HuH-7 (cell line): ENCODE measurements around the gene R3HDM2.
"Not testable (repeated sequence)": the region's sequence is repeated elsewhere in the genome, so short reads cannot be mapped to it uniquely, and the experiment has no call there.

Experiments
- DNase-seq: peaks from one replicate; pipeline ENCODE4 v3.0.0; 2011; ENCODE audit warnings: low spot score

R3HDM2 gene

DNA sequence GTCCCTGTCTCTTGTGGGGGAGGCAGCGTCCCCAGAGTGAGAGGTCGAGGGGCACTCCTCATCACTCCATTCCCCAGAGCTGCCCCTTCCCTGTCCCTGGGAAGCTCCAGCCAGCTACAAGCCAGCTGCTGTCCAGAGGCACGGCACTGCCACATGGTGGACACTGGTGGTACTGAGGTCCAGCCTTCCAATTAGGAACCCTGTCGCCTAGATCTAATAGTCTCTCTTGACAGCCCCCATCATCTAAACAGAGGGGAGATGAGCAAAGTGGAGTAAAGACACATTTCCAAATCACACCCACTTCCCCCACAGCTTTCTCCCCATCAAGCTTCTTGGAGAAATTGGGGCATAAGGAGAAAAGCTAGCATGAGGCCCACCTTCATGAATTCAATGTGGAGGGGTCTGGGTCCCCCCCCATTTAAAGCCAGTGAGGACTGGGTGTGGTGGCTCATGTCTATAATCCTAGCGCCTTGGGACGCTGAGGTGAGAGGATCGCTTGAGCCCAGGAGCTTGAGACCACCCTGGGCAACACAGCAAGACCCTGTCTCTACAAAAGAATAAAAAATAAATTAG is 22.2 kb upstream of the R3HDM2 start:
- DNase-seq = peak; percentile 62

DNA sequence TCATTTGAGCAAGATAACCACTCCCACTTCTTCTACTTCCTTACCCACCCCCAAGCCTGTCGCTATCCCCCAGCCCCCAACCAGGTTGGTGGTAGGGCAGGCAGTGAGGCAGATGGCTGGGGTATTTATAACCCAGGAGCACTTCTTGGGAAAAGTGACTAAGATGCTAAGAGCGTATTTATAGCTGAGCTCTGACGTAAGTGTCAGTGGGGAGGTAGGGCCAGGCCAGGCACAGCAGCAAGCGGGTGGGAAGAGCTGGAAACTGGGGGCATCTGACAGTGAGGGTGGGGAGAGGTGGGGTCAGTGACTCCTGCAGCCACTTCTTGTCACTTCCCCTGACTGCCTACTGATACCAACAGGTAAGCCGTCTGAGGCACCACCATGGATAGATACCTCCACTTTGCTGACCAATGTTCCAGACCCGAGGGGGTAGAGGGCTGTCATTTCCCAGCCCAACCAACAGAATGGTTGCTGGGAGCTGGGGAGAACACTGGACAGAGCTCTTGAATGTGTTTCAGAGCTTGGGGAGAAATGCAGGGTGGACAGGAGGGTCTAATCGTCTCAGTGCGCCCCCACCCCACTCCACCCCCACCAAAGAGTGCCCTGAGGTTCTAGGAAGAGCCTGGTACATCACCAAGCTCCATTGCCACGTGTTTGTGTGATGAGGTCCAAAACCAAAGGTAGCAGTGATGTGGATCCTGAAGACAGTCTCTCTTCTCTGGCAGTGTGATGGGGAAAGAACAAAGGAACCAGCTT is 21.5 kb upstream of the R3HDM2 start:
- no peak for DNase-seq

DNA sequence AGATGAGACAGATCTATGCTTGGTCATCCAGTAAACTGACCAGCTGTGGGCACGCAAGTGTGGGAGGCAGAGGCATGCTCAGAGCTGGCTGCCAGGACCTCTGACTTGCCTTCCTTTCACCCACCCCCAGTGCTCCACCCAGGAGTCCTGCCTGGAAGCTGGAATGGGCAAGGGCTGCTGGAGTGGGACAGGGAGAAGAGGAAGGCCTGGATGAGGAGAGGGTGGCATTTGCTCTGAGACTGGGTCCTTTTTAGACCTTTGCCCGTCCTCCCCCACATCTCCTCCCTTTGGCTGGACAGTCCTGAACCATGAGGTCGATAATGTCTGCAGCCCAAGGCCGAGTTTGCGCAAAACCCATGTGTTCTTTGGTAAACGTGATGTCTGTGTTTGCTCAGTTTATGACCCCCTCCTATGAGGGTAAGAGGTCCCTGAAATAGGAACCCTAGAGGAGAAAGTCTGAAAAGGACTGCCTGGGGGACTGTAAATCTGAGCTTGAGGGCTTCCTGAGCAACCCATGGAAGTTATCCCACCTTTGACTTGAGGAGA is 20.5 kb upstream of the R3HDM2 start:
- peak; percentile 68 for DNase-seq

DNA sequence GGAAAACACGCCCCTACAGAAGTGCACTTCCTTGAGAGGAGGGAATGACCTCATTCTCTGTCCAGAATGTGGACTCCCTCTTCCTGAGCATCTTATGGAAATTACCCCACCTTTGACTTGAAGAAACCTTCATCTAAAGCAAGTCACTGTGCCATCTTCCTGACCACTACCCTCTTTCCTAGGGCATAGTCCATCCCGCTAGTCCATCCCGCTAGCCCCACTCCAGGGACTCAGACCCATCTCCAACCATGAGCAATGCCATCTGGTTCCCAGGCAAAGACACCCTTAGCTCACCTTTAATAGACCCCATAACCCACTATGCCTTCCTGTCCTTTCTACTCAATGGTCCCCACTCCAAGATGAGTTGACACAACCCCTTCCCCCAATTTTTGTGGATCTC is 19.2 kb upstream of the R3HDM2 start:
- DNase-seq = no peak

DNA sequence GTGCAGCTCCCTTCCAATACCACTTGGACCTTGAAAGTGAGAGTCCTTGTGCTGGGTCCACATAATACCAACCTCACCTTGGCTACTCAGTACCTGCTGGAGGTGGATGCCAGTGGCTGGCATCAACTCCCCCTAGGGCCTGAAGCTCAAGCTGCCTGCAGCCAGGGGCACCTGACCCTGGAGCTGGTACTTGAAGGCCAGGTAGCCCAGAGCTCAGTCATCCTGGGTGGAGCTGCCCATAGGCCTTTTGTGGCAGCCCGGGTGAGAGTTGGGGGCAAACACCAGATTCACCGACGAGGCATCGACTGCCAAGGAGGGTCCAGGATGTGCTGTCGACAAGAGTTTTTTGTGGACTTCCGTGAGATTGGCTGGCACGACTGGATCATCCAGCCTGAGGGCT is 18.5 kb upstream of the R3HDM2 start:
- no peak for DNase-seq

DNA sequence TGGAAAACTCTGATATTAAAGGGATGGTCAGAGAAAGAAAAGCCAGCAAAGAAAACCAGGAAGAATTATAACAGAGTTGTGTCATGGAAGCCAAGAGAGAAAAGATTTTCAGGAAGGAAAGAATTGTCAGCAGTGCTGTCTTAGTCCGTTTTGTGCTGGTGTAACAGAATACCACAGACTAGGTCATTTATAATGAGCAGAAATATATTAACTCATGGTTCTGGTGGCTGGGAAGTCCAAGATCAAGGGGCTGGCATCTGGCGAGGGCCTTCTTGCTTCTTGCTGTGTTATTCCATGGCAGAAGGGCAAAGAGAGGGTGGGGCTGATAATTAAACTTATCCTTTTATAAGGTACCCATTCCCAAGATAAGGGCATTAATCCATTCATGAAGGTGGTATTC is 17.8 kb upstream of the R3HDM2 start:
- DNase-seq = no peak

DNA sequence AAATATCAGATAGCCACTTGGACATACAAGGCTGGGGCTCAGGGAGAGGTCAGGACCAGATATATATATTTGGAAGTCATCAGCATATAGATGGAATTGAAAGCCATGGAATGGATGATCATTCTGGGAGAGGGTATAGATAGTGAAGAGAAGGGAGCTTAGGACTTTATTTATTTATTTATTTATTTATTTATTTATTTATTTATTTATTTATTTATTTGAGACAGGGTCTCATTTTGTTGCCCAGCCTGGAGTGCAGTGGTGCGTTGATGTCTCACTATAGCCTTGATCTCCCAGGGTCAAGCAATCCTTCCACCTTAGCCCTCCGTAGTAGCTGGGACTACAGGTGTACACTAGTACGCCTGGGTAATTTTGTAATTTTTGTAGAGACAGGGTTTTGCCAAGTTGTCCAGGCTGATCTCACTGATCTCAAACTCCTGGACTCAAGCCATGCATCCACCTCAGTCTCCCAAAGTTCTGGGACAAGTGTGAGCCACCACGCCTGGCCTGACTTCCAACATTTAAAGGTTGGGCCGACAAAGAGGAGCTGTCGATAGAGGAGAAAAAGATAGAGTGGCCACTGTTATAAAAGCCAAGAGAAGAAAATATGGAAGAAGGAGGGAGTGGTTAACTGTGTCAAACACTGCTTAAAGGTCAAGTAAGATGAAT is 15.6 kb upstream of the R3HDM2 start:
- no peak for DNase-seq

DNA sequence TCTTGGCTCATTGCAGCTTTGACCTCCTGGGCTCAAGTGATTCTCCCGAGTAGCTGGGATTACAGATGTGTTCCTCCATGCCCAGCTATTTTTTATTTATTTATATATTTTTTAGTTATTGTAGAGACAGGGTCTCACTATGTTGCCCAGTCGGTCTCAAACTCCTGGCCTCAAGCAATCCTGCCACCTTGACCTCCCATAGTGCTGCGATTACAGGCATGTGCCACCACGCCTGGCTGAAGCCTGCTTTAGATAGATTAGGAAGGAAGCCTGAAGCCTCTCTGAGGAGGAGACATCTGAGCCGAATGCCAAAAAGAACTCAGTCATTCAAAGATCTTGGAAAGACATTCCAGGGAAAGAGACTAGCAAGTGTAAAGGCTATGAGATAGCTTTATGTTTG is 13.9 kb upstream of the R3HDM2 start:
- no peak for DNase-seq

DNA sequence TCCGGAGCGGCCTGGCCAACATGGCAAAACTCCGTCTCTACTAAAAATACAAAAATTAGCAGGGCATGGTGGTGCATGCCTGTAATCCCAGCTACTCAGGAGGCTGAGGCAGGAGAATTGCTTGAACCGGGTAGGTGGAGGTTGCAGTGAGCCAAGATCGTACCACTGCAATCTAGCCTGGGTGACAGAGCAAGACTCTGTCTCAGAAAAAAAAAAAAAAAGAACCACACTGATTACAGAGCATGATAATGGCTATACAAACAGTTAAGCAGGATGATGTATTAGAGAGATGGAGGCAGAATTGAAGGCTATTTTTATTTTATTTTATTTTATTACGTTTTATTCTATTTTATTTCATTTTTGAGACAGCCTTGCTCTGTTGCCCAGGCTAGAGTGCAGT is 13.5 kb upstream of the R3HDM2 start:
- DNase-seq = not testable (repeated sequence)

DNA sequence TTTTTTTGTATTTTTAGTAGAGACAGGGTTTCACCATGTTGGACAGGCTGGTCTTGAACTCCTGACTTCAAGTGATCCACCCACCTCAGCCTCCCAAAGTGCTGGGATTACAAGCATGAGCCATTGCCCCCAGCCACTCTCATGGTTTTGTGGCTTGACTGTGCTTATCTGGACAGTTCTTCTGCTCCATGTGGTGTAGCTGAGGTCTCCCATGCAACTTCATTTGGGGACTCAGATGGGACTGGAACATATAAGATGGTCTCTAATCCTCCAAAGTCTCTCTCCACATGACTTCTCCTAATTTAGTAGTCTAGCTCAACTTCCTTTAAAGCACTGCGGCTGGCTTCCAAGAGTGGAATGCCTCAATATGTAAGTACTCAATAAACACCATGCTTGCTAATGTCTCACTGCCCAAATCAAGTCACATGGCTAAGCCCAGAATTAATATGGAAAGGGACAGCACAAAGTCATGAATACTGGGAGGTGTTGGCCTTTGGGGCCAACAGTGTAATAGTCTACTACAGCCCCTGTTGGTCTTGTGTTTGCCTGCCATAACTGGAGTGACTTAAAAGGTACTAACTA is 11.1 kb upstream of the R3HDM2 start:
- no peak for DNase-seq

DNA sequence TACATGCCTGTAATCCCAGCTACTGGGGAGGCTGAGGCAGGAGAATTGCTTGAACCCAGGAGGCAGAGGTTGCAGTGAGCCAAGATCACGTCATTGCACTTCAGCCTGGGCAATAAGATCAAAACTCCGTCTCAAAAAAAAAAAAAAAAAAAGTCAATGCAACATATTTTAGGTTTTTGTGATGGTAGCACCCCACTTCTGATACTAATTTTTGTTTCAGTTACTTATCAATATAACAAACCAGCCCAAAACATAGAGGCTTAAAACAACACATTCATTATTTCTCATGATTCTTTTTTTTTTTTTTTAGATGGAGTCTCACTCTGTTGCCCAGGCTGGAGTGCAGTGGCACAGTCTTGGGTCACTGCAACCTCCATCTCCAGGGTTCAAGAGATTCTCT is 10.6 kb upstream of the R3HDM2 start:
- DNase-seq = not testable (repeated sequence)

DNA sequence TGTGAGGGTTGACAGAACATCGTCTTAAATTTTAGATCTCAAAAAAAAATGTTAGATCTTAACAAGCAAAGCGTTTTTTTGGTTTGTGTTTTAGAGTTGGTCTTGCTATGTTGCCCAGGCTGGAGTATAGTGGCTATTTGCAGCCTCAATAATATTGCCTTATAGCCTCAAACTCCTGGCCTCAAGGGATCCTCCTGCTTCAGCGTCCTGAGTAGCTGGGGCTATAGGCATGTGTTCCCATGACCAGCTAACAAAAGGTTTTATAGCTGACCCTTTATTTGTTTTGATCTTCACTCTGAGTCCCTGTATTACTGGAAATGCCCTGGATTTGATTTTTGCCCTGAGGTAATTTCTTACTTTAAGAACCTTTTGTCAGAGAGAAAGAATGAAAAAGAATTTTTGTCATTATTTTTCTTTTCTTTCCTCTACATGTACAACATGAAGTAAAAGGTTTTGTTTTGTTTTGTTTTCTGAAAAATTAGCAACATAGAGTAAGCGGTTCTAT is 9.0 kb upstream of the R3HDM2 start:
- DNase-seq = no peak

DNA sequence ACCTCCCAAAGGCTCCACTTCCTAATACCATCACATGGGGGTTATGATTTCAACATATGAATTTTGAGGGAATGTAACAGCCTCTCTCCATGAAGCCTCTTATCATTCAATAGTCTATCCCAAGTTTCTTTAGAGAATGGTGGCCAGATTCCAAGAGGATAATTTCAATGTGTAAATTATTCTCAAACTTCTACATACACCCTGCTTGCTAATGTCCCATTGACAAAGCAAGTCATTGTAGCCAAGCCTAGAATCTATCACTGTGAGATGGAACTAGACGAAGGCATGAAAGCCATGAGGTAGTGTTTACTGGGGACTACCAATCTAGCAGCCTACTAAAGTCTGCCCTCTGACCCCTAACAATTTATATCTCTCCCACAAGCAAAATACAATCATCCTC is 7.6 kb upstream of the R3HDM2 start:
- no peak for DNase-seq

DNA sequence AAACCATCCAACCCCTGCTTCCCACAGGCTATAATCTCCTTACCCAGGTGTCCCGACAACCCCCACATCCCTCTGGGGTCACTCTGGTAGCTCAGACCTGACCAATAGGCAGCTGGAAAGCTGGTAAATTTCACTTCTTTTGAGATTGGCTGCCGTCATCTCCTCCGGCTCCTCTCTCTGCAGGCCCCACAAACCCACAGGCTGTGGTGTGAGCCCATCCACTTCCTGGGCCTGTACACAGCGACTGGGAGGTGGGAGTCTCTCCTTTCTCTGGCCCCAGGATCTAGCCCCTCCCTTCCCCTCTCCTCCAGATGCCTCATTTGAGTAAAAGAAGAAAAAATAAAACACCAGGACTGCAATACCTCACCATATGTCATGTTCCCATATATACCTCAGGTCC is 4.5 kb upstream of the R3HDM2 start:
- DNase-seq = no peak

DNA sequence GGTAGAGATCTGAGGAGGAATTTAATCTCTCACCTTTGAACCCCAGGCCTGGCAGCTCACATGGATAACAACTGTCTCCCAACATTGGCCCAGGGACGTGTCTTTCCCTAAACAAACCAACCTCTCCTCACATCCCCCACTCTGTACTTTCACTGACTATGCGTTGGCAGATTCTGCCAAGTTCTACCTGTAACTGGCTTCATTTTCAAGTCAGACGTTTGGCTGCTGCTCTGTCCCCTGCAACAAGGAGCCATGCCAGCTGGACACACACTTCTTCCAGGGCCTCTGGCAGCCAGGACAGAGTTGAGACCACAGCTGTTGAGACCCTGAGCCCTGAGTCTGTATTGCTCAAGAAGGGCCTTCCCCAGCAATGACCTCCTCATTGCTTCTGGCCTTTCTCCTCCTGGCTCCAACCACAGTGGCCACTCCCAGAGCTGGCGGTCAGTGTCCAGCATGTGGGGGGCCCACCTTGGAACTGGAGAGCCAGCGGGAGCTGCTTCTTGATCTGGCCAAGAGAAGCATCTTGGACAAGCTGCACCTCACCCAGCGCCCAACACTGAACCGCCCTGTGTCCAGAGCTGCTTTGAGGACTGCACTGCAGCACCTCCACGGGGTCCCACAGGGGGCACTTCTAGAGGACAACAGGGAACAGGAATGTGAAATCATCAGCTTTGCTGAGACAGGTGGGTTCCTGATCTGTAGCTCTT is 3.8 kb upstream of the R3HDM2 start, which contains the start of gene INHBC:
INHBC (plus strand) TSS at position 268 of the 707 bp plus-strand sequence; CDS start at position 371, 103 bp downstream.
- DNase-seq = no peak

DNA sequence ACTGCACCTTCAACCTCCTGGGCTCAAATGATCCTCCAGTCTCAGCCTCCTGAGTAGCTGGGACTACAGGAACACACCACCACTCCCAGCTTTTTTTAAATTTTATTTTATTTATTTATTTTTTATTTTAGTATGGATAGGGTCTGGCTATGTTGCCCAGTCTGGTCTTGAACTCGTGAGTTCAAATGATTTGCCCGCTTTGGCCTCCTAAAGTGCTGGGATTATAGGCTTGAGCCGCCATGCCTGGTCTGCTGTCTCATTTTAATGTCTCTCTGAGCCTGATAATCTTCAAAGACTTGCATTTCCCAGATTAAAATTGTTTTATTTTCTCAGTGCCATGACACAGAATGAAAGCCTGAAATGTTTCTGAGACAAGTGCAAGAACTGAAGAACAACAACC is 2.5 kb upstream of the R3HDM2 start:
- DNase-seq = no peak

DNA sequence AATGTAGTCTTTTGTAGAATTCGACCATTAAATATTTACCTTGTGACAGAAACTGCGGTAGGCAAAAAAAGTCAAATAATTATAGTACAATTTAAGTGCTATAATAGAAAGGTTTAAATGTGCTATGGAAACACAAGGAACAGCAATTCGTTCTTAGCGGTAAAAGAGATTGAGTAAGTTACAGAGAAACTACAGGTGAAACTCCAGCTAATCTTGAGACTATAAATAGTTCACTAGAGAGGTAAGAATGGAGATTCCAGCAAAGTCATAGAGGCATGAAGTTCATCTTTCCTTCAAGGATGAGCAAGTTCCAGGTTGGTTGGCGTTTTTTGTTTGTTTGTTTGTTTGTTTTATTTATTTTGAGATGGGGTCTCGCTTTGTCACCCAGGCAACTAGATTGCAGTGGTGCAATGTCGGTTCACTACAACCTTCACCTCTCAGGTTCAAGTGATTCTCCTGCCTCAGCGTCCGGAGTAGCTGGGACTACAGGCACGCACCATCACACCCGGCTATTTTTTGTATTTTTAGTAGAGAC is 878 bp upstream of the R3HDM2 start:
- no peak for DNase-seq

DNA sequence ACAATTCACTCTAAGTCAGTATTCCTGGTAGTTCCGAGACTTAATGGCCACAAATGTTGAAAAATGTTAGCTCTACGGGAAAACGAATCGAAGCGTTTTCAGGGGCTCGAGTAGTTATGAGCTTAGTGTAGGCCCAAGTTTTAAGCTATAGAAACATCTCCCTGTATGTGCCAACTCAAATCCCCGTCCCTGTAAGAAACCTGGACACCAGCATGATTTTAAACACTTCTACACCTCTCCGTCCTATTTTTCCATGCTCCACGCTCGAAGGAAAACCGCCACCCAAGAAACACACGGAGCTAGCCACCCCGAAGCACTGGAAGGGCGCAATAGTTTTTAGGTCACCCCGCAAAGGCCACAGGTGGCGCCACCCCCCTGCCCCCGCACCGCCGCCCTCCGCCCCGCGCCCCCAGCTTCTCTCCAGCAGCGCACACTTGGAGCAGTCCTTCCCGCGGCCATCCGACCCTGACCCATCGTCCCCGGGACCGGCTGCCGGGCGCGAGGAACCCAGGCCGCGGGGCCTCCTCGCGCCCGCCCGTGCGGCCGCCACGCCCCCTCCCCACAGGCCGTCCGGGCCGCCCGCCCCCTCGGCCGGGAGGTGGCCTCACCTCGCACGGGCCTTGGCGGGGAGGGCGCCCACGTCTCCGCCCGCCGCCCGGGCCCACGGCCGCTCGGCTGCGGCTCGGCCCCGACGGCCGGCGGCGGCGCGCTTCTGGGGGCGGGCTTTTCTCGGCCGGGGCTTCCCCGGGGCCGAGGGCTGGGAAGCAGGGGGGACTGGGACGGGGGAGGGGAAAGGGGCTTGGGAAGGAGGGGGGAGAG is 522 bp downstream of the R3HDM2 start:
- no peak for DNase-seq

DNA sequence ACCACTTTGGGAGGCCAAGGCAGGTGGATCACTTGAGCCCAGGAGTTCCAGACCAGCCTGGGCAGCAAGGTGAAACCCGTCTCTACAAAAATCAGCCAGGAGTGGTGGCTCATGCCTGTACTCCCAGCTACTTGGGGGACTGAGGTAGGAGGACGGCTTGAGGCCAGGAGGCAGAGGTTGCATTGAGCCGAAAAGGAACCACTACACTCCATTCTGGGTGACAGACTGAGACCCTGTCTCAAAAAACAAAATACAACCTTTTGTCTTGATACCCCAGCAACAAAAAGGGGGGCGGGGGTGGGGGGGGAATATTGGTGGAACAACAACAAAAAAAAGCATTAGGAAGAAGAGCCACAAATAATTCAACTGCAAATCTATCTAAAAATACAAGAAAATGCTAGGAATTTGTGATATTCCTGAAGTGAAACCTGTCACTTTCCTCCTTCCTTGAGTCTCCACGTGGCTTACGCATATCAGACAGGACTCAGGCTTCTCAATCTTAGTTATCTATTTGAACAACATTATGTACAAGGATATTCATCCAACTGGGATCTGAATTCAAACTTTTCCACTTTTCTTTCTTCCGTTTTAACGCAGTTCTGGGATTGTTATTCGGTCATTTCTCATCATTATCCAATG is 1.3 kb downstream of the R3HDM2 start:
- no peak for DNase-seq

DNA sequence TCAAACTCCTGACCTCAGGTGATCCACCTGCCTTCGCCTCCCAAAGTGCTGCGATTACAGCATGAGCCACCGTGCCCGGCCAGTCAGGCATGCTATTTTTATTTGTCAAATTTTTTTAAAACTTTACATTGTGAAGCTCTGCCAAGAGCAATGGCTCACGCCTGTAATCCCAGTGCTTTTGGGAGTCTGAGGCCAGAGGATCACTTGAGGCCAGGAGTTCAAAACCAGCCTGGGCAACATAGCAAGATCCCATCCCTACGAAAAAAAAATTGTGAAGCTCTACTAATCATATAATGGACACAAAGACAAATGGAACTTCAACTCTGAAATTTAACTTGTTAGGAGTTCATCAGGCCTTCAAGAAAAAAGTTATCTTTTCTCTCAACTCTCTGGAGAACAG is 1.9 kb downstream of the R3HDM2 start:
- DNase-seq = no peak
